ENCODE data around the gene SCUBE3. TPM values are rescaled to one million over a fixed set of nuclear protein-coding genes. Genes with fewer than 3 reads are reported as not detected.

SCUBE3 gene
- total and polyA plus RNA-seq, 2 of the 4 experiments (the other 2 are of a cell fraction): 19.9 to 45.5 TPM

DNA sequence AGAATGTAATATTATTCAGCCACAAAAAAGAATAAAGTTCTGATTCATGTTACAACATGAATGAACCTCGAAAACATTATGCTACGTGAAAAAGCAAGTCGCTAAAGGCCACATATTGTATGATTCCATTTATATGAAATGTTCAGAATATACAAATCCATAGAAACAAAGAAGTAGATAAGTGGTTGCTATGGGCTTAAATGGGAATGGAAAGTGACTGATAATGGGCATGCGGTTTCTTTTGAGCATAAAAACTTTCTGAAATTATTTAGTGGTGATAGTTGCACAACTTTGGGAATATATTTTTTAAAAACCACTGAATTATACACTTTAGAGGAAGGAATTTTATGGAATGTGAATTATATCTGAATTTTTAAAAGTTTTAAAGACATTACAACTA lies 39.3 kb upstream of the SCUBE3 start:
- H3K18ac ChIP-seq (ENCODE audit: low read depth, low read length): no peak overlapping the region
- no peak overlapping the region for H3K4me2 ChIP-seq (ENCODE audit: low read depth, low read length)
- no peak overlapping the region for H4K5ac ChIP-seq (ENCODE audit: low read depth, low read length)
- no peak overlapping the region for H3K4ac ChIP-seq (ENCODE audit: low read depth, low read length)
- no peak for ATAC-seq (ENCODE audit: low read depth)
- H3K4me3 ChIP-seq (ENCODE audit: insufficient read depth, low read depth, low read length): no peak overlapping the region
- no peak overlapping the region for H4K8ac ChIP-seq (ENCODE audit: low read depth in 2 of 2, low read length in 2 of 2)
- H2BK5ac ChIP-seq (ENCODE audit: low read depth, low read length, poor library complexity, severe bottlenecking): no peak overlapping the region
- H4K20me1 ChIP-seq (ENCODE audit: insufficient read depth, low read length): no peaks in the 10 kb centered on the region
- no peak overlapping the region for H3K27ac ChIP-seq (ENCODE audit: insufficient read depth, low read length)
- no peak overlapping the region for H4K91ac ChIP-seq (ENCODE audit: insufficient read depth, low read depth, low read length)
- peaks cover 36% of the 10 kb centered on the region for H3K9me1 ChIP-seq (ENCODE audit: insufficient read depth, low read length)
- H3K27me3 ChIP-seq (ENCODE audit: control insufficient read depth, insufficient read depth, low read length): no peaks in the 10 kb centered on the region
- no peak overlapping the region for H3K14ac ChIP-seq (replicated peaks; ENCODE audit: low read depth, low read length)
- H3K9ac ChIP-seq (ENCODE audit: low read depth, low read length): no peak overlapping the region
- no peak for DNase-seq
- H2AK5ac ChIP-seq (ENCODE audit: low read depth, low read length): no peak overlapping the region
- no peak overlapping the region; the same call in 2 of the 3 replicates for H2BK15ac ChIP-seq (ENCODE audit: low read depth, low read length)
- no CpG with 5 or more reads among the region's 4 CpGs for WGBS, 2 experiments (ENCODE audit: extremely low coverage in 2 of 2, insufficient read length in 1 of 2)
- H2BK120ac ChIP-seq (ENCODE audit: low read depth, low read length): no peak overlapping the region
- ChIA-PET CTCF (no interaction called here), POLR2A (ENCODE audit: unreplicated experiment) (no interaction called here)
- no peak overlapping the region for H2BK20ac ChIP-seq (ENCODE audit: low read depth, low read length)
- H2AK9ac ChIP-seq (replicated peaks; ENCODE audit: low read depth, low read length, poor library complexity): no peak overlapping the region
- TF ChIP-seq SMC3 (IDR thresholded peaks at IDR 0.05; ENCODE audit: low read depth, low read length): no peak
- no peak for TF ChIP-seq MAFK (IDR thresholded peaks at IDR 0.05; ENCODE audit: low read depth, low read length)
- no peak for TF ChIP-seq BHLHE40 (IDR thresholded peaks at IDR 0.05; ENCODE audit: low read depth, low read length)
- TF ChIP-seq, protein P1, sequence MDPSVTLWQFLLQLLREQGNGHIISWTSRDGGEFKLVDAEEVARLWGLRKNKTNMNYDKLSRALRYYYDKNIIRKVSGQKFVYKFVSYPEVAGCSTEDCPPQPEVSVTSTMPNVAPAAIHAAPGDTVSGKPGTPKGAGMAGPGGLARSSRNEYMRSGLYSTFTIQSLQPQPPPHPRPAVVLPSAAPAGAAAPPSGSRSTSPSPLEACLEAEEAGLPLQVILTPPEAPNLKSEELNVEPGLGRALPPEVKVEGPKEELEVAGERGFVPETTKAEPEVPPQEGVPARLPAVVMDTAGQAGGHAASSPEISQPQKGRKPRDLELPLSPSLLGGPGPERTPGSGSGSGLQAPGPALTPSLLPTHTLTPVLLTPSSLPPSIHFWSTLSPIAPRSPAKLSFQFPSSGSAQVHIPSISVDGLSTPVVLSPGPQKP (IDR thresholded peaks at IDR 0.05; ENCODE audit: borderline replicate concordance, low read depth, low read length): no peak
- no peak for TF ChIP-seq RCOR1 (IDR thresholded peaks at IDR 0.05; ENCODE audit: insufficient replicate concordance, low read length)
- TF ChIP-seq, protein P2, sequence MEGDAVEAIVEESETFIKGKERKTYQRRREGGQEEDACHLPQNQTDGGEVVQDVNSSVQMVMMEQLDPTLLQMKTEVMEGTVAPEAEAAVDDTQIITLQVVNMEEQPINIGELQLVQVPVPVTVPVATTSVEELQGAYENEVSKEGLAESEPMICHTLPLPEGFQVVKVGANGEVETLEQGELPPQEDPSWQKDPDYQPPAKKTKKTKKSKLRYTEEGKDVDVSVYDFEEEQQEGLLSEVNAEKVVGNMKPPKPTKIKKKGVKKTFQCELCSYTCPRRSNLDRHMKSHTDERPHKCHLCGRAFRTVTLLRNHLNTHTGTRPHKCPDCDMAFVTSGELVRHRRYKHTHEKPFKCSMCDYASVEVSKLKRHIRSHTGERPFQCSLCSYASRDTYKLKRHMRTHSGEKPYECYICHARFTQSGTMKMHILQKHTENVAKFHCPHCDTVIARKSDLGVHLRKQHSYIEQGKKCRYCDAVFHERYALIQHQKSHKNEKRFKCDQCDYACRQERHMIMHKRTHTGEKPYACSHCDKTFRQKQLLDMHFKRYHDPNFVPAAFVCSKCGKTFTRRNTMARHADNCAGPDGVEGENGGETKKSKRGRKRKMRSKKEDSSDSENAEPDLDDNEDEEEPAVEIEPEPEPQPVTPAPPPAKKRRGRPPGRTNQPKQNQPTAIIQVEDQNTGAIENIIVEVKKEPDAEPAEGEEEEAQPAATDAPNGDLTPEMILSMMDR (conservative IDR thresholded peaks at IDR 0.05; ENCODE audit: low read depth, low read length): no peak
- TF ChIP-seq RAD21 (IDR thresholded peaks at IDR 0.05; ENCODE audit: low read length): no peak
- TF ChIP-seq RFX5 (IDR thresholded peaks at IDR 0.05; ENCODE audit: low read depth, low read length): no peak
- in situ Hi-C loops (cut with MboI; ENCODE audit: low sequenced_read_pairs): no loop called here
- H3K23ac ChIP-seq (ENCODE audit: low read depth, low read length): no peak overlapping the region
- dilution Hi-C loops (cut with HindIII; ENCODE audit: low sequenced_read_pairs, unreplicated experiment): no loop called here
- peaks cover 25% of the 10 kb centered on the region for H3K4me1 ChIP-seq (ENCODE audit: control insufficient read depth, insufficient read depth, low read length)
- intact Hi-C loops (cut with micrococcal nuclease): no loop called here
- H2AFZ ChIP-seq (replicated peaks; ENCODE audit: low read length, poor library complexity): no peak overlapping the region
- H3K56ac ChIP-seq (ENCODE audit: extremely low read depth, insufficient read depth, low read length): no peak overlapping the region
- no peaks in the 10 kb centered on the region for H3K9me3 ChIP-seq (ENCODE audit: control insufficient read depth, insufficient read depth, low read length)
- H3K79me1 ChIP-seq (ENCODE audit: low read depth in 1 of 2, low read length in 2 of 2): peaks cover 0 to 2% of the 10 kb centered on the region in 2 experiments; a peak in 1 of 4 replicates
- H3K36me3 ChIP-seq (ENCODE audit: control insufficient read depth, insufficient read depth, low read length): no peaks in the 10 kb centered on the region
- no TSS peak for BruUV-seq (replicated peaks)

All from IMR-90 (cell line).